ENCODE measurements around the gene ZSCAN9.

- no peak for TF ChIP-seq POLR2A (IDR thresholded peaks at IDR 0.05; ENCODE audit: low read depth, low read length)
- TF ChIP-seq POLR2AphosphoS5 (IDR thresholded peaks at IDR 0.05; ENCODE audit: low read depth, low read length): no peak
Observed at GRCh38 chr6:28269492-28269891, 44.4 kb downstream of the ZSCAN9 start.

Data from GM12891 (cell line).